Muscle of back (tissue), 13 donors: ENCODE measurements around the gene CPT1A. TPM values are rescaled to one million over a fixed set of nuclear protein-coding genes. Genes with fewer than 3 reads are reported as not detected.
A peak's percentile ranks its signal among the peaks of the same experiment; 100 is the strongest.
"Not testable (repeated sequence)": the region's sequence is repeated elsewhere in the genome, so short reads cannot be mapped to it uniquely, and the experiment has no call there.

ENCODE experiments used
- DNase-seq, 3 donors: peaks; one replicate each; pipeline versions ENCODE4 v3.0.0 to v3.0.0-alpha.2; 2013
- long read RNA-seq, 9 donors: transcript quantifications; one replicate each; lab custom pipeline, GENCODE V29; 2026
- polyA plus RNA-seq, 10 donors: library from polyadenylated mRNA; unstranded; fragments of 120-200 nt; gene quantifications; one replicate each; pipeline ENCODE4 v1.2.1, GENCODE V29; 2013; ENCODE audit not compliant: insufficient read length in 10 of 10

The CPT1A gene
- 10 to 100 TPM; 10.1 to 13.7 (median 11.8) TPM for polyA plus RNA-seq
- long read RNA-seq, donor 1: 0 reads
- long read RNA-seq, donor 2: 0 reads
- long read RNA-seq, donor 3: 0 reads
- long read RNA-seq, donor 4: 0 reads
- long read RNA-seq, donor 5: 0 reads
- long read RNA-seq, donor 6, full-length matches to known transcripts: 1 of 1 reads
- long read RNA-seq, donor 6, partial matches to known transcripts: 0 of 1 reads
- long read RNA-seq, donor 6, other reads (novel, unspliced or antisense): 0 of 1 reads
- long read RNA-seq, donor 7: 0 reads
- long read RNA-seq, donor 8, partial matches to known transcripts: 0 of 1 reads
- long read RNA-seq, donor 8, other reads (novel, unspliced or antisense): 0 of 1 reads
- long read RNA-seq, donor 9: 0 reads

- peak; percentile 63 to 87 (median 67) for DNase-seq
These were observed at the start of gene CPT1A for GRCh38 chr11:68841718-68842426. TSS of gene CPT1A (minus strand) at chr11:68841916. CDS start at chr11:68815474, 26,442 bp downstream.

GRCh38 chr11:68890490-68891231 lies 48.9 kb upstream of the CPT1A start:
- peak; percentile 85 to 95 (median 94) for DNase-seq

GRCh38 chr11:68889948-68890446 lies 48.3 kb upstream of the CPT1A start:
- peak; percentile 90 to 96 (median 95) for DNase-seq

GRCh38 chr11:68884827-68885226 lies 43.1 kb upstream of the CPT1A start:
- not testable (repeated sequence) for DNase-seq

- DNase-seq: no peak
These were observed 40.7 kb upstream of the CPT1A start for GRCh38 chr11:68882391-68882790.

- DNase-seq: no peak
These were observed 39.6 kb upstream of the CPT1A start for GRCh38 chr11:68881320-68881719.

GRCh38 chr11:68880851-68881250 lies 39.1 kb upstream of the CPT1A start:
- no peak for DNase-seq

GRCh38 chr11:68878022-68878421 lies 36.3 kb upstream of the CPT1A start:
- DNase-seq: no peak

GRCh38 chr11:68872216-68873003 lies 30.7 kb upstream of the CPT1A start:
- no peak for DNase-seq

GRCh38 chr11:68870470-68870869 lies 28.8 kb upstream of the CPT1A start:
- DNase-seq: peak in 2 of 3 donors; percentile 15 to 66

- DNase-seq: no peak
These were observed 26.6 kb upstream of the CPT1A start for GRCh38 chr11:68868221-68868835.

- no peak for DNase-seq
These were observed 25.4 kb upstream of the CPT1A start for GRCh38 chr11:68867066-68867465.

GRCh38 chr11:68865241-68865640 lies 23.5 kb upstream of the CPT1A start:
- DNase-seq: no peak

- DNase-seq: no peak
These were observed 22.0 kb upstream of the CPT1A start for GRCh38 chr11:68863553-68864265.

GRCh38 chr11:68862421-68862820 lies 20.7 kb upstream of the CPT1A start:
- no peak for DNase-seq

- no peak for DNase-seq
These were observed 17.4 kb upstream of the CPT1A start for GRCh38 chr11:68859123-68859522.

GRCh38 chr11:68857037-68857586 lies 15.4 kb upstream of the CPT1A start:
- DNase-seq: no peak

- DNase-seq: not testable (repeated sequence)
These were observed 14.8 kb upstream of the CPT1A start for GRCh38 chr11:68856425-68857030.
